ENCODE data around the gene PIP4K2A. TPM values are rescaled to one million over a fixed set of nuclear protein-coding genes. Genes with fewer than 3 reads are reported as not detected.

The PIP4K2A gene
- total RNA-seq, 4 donors from 2014 or later: 7.4 to 60.3 (median 9.9) TPM

DNA sequence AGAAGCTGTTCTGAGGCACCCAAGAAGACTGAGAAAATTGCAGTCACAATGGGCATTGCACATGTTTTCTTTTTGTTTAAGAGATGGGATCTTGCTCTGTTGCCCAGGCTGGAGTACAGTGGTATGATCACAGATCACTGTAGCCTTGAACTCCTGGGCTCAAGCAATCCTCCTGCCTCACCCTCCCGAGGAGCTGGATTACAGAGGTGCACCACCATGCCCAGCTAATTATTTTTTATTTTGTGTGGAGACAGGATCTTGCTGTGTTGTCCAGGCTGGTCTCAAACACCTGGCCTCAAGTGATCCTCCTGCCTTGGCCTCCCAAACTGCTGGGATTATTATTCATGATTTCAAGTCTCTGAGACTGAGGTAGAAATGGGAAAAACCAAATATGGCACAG is 168.7 kb downstream of the PIP4K2A start:
- Histone ChIP-seq H3K27ac (no peak overlapping the region), H3K4me3 (no peak overlapping the region), H3K27me3 (no peaks in the 10 kb centered on the region), H3K4me1 (no peaks in the 10 kb centered on the region), H3K36me3 (peaks cover 50% of the 10 kb centered on the region), H3K9me3 (no peaks in the 10 kb centered on the region)
- TF ChIP-seq POLR2AphosphoS5 (IDR thresholded peaks at IDR 0.05): no peak
- TF ChIP-seq, protein P1, sequence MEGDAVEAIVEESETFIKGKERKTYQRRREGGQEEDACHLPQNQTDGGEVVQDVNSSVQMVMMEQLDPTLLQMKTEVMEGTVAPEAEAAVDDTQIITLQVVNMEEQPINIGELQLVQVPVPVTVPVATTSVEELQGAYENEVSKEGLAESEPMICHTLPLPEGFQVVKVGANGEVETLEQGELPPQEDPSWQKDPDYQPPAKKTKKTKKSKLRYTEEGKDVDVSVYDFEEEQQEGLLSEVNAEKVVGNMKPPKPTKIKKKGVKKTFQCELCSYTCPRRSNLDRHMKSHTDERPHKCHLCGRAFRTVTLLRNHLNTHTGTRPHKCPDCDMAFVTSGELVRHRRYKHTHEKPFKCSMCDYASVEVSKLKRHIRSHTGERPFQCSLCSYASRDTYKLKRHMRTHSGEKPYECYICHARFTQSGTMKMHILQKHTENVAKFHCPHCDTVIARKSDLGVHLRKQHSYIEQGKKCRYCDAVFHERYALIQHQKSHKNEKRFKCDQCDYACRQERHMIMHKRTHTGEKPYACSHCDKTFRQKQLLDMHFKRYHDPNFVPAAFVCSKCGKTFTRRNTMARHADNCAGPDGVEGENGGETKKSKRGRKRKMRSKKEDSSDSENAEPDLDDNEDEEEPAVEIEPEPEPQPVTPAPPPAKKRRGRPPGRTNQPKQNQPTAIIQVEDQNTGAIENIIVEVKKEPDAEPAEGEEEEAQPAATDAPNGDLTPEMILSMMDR (IDR thresholded peaks at IDR 0.05): no peak
- TF ChIP-seq POLR2A (IDR thresholded peaks at IDR 0.05): no peak
- TF ChIP-seq EP300 (IDR thresholded peaks at IDR 0.05): no peak
- DNase-seq (ENCODE audit: low spot score in 2 of 2): no peak
- 100% methylated on average over 1 of the region's 1 CpG for WGBS

DNA sequence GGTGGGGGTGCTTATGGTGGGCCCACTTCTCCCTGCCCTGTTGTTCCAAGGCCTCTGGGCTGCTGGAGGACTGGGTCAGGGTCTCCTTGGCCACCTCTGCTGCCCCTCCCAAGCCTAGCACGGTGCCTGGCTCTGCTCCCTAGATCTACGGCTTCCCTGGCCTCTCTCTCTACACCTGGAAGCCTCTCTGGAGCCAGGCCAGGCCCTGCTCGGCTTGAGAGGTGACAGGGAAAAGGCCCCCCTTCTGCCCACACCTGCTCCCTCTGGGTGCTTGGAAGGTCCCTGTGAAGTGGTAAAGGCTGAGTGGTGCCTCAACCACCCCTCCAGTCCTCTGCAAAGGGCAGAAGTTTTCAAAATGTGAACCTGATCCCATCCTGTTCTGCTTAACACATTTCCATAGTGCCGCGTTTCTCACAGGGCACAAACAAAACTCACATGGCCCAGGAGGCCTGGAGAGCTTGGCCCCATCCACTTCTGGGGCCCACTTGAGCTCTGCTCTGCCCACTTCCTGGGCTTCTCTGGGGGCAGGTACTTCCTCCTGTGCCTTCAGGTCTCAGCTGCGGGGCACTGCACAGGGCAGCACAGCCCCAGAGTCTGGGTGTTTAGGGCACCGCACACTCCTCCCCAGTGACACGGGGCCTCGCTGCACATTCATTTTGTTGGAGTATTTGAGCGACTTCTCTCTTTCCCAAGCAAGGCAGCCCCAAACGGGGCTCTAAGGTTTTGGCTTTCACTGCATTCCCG is 169.9 kb downstream of the PIP4K2A start:
- TF ChIP-seq POLR2A (IDR thresholded peaks at IDR 0.05): no peak
- TF ChIP-seq POLR2AphosphoS5 (IDR thresholded peaks at IDR 0.05): no peak
- TF ChIP-seq EP300 (IDR thresholded peaks at IDR 0.05): no peak
- TF ChIP-seq, protein P1 (IDR thresholded peaks at IDR 0.05): no peak
- peaks cover 58% of the 10 kb centered on the region for H3K36me3 ChIP-seq
- no peak overlapping the region for H3K27ac ChIP-seq
- no peaks in the 10 kb centered on the region for H3K9me3 ChIP-seq
- H3K4me3 ChIP-seq: no peak overlapping the region
- 84% methylated on average over 12 of the region's 12 CpGs for WGBS
- H3K27me3 ChIP-seq: no peaks in the 10 kb centered on the region
- DNase-seq (ENCODE audit: low spot score in 2 of 2): no peak
- H3K4me1 ChIP-seq: no peaks in the 10 kb centered on the region

DNA sequence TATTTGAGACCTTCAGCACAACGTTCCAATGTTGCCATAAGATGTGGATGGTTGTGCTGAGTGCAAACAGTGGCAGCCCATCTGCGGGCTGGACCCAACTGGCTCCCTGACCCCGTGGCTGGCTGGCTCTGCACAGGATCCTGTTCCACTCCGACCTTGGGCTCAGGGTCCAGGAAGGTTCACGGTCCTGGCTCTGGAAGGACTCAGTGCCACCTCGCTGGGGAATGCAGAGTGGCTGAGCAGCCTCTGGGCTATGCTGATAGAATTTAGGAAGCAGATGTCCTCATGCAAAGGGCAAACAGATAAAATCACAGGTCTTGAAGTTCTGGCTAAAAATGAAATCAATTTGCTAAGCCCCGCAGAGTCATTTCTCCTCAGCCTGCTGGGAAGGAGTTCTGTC is 171.6 kb downstream of the PIP4K2A start:
- DNase-seq (ENCODE audit: low spot score in 2 of 2): no peak
- H3K4me1 ChIP-seq: no peaks in the 10 kb centered on the region
- H3K9me3 ChIP-seq: no peaks in the 10 kb centered on the region
- H3K27ac ChIP-seq: no peak overlapping the region
- no peak overlapping the region for H3K4me3 ChIP-seq
- TF ChIP-seq POLR2A (IDR thresholded peaks at IDR 0.05) (no peak), EP300 (IDR thresholded peaks at IDR 0.05) (no peak), POLR2AphosphoS5 (IDR thresholded peaks at IDR 0.05) (no peak)
- TF ChIP-seq, protein P1 (IDR thresholded peaks at IDR 0.05): no peak
- peaks cover 66% of the 10 kb centered on the region for H3K36me3 ChIP-seq
- WGBS: 76% methylated on average over 5 of the region's 7 CpGs
- no peaks in the 10 kb centered on the region for H3K27me3 ChIP-seq

DNA sequence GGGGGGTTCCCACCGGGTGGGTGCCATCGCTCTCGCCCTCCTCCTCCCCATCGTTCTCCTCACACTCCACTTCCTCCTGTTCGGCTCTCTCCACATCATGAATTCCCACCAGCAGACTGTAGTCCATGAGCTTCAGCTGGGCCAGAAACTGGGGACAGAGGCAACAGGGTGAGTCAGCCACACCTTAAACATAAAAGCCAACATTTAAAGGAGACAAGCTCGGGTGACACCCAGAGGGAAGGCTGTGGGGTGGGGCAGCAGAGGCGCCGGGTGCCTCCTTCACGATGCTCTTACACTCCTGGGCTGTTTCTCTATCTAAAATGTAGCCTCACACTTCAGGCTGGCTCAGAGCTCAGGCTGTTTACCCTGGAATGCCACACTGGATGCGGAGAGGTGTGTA is 172.5 kb downstream of the PIP4K2A start:
- WGBS: 76% methylated on average over 10 of the region's 10 CpGs
- no peaks in the 10 kb centered on the region for H3K9me3 ChIP-seq
- H3K27ac ChIP-seq: no peak overlapping the region
- H3K4me1 ChIP-seq: no peaks in the 10 kb centered on the region
- peaks cover 69% of the 10 kb centered on the region for H3K36me3 ChIP-seq
- no peak for DNase-seq (ENCODE audit: low spot score in 2 of 2)
- TF ChIP-seq POLR2A (IDR thresholded peaks at IDR 0.05) (no peak), POLR2AphosphoS5 (IDR thresholded peaks at IDR 0.05) (no peak), EP300 (IDR thresholded peaks at IDR 0.05) (no peak)
- TF ChIP-seq, protein P1 (IDR thresholded peaks at IDR 0.05): no peak
- H3K4me3 ChIP-seq: no peak overlapping the region
- no peaks in the 10 kb centered on the region for H3K27me3 ChIP-seq

DNA sequence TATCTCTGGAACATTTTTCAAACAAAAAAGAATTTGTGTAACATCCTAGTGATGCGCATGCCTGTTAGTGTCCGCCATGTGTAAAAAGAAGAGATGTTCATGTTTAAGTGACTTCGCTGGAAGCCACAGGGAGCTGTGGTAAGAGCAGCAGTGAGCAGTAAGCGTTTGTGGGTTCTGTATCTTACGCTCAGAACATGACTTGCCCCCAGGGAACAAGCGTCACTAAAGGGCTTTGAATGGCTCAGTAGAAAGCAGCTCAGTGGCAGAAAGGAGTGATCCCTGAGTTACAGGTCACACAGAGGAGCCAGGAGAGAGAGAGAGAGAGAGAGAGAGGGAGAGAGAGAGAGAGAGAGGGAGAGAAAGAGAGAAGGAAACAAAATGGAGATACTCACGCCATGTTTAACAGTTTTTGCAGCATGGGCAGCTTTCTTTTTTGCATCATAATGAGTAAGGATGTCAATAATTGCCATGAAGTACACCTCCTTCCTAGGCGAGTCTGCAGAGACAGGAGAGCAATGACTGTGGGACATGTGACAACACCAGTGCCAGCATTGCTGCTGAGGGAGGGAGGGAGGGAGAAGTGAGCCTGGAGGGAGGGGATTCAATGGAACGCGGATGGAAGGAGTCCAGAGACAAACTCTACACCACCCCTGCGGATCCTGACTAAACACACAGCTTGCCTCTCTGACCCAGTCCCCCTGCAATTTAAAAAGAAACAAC is 174.6 kb downstream of the PIP4K2A start:
- no peaks in the 10 kb centered on the region for H3K9me3 ChIP-seq
- no peaks in the 10 kb centered on the region for H3K27me3 ChIP-seq
- no peak for DNase-seq (ENCODE audit: low spot score in 2 of 2)
- peaks cover 74% of the 10 kb centered on the region for H3K36me3 ChIP-seq
- H3K4me3 ChIP-seq: no peak overlapping the region
- WGBS: 94% methylated on average over 11 of the region's 11 CpGs
- no peak overlapping the region for H3K27ac ChIP-seq
- no peaks in the 10 kb centered on the region for H3K4me1 ChIP-seq
- TF ChIP-seq, protein P1 (IDR thresholded peaks at IDR 0.05): no peak
- no peak for TF ChIP-seq POLR2AphosphoS5 (IDR thresholded peaks at IDR 0.05)
- TF ChIP-seq EP300 (IDR thresholded peaks at IDR 0.05): no peak
- TF ChIP-seq POLR2A (IDR thresholded peaks at IDR 0.05): no peak

All from suprapubic skin (tissue), 4 donors.